Measurements from ENCODE around the gene KCNG2. TPM values are rescaled to one million over a fixed set of nuclear protein-coding genes. Genes with fewer than 3 reads are reported as not detected.

The KCNG2 gene
- total and polyA plus RNA-seq, 10 of the 15 experiments (the other 5 are each of a cell fraction or from before 2014, with no cell fraction given), result 0.20 to 0.23 TPM; not detected in 8

DNA sequence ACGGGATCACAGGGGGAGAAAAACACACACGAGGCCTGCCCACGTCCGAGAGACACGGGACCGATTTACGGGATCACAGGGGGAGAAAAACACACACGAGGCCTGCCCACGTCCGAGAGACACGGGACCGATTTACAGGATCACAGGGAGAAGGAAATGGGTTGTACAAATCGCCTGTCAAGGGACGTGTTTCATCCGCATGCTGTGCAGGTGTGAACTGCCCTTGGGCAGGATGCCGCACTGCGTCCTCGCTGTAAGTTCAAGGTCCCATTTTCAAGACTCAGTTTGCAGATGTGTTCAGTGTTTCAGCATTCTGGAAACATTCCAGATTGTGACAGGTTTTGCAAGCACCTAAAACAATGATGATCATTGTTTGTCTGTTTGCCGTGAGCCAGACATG lies 2.3 kb upstream of the KCNG2 start:
- Histone ChIP-seq H3K4me2 (ENCODE audit: control insufficient read depth, insufficient read depth) (no peak overlapping the region), H3K9me3 (replicated peaks; ENCODE audit: control insufficient read depth, insufficient read depth, low read length) (no peaks in the 10 kb centered on the region), H4K20me1 (ENCODE audit: control insufficient read depth, insufficient read depth) (no peaks in the 10 kb centered on the region), H3K4me3 (no peak overlapping the region), H3K79me2 (ENCODE audit: control insufficient read depth, insufficient read depth, low read length) (no peaks in the 10 kb centered on the region), H3K9ac (ENCODE audit: control insufficient read depth, insufficient read depth, low read length) (no peak overlapping the region), H2AFZ (ENCODE audit: control insufficient read depth, low read depth, low read length) (no peak overlapping the region), H3K27ac (ENCODE audit: control insufficient read depth, insufficient read depth) (no peak overlapping the region), H3K4me1 (ENCODE audit: control insufficient read depth, insufficient read depth, low read length) (no peaks in the 10 kb centered on the region), H3K36me3 (ENCODE audit: control insufficient read depth in 2 of 2, insufficient read depth in 2 of 2, low read length in 1 of 2) (no peaks in the 10 kb centered on the region), H3K27me3 (replicated peaks in 1 of 2; ENCODE audit: control insufficient read depth in 2 of 2, insufficient read depth in 2 of 2, low read length in 1 of 2) (peaks cover 0 to 6% of the 10 kb centered on the region in 2 experiments; a peak in 3 of 4 replicates)
- CTCF ChIA-PET, result no interaction called here
- in situ Hi-C loops (cut with MboI) (no loop called here), intact Hi-C loops (cut with micrococcal nuclease; ENCODE audit: unreplicated experiment) (loop anchor here (10.0 kb wide), 1 partner anchor 189 kb away; the partner anchor contains the start of gene TXNL4A)
- FAIRE-seq, result no peak
- no TSS peak for BruUV-seq (replicated peaks)
- 60% methylated on average over 19 of the region's 19 CpGs for WGBS (ENCODE audit: insufficient coverage, insufficient replicate concordance, low lambda C conversion rate, missing lambda C conversion rate)
- RAD21 ChIA-PET (ENCODE audit: unreplicated experiment), result no interaction called here
- POLR2A ChIA-PET, result no interaction called here
- DNase-seq (ENCODE audit: low read depth, low spot score), result no peak
- no peak for ATAC-seq
- SMC1A ChIA-PET (ENCODE audit: uncharacterized antibody, unreplicated experiment), result no interaction called here
- TF ChIP-seq, protein P1, sequence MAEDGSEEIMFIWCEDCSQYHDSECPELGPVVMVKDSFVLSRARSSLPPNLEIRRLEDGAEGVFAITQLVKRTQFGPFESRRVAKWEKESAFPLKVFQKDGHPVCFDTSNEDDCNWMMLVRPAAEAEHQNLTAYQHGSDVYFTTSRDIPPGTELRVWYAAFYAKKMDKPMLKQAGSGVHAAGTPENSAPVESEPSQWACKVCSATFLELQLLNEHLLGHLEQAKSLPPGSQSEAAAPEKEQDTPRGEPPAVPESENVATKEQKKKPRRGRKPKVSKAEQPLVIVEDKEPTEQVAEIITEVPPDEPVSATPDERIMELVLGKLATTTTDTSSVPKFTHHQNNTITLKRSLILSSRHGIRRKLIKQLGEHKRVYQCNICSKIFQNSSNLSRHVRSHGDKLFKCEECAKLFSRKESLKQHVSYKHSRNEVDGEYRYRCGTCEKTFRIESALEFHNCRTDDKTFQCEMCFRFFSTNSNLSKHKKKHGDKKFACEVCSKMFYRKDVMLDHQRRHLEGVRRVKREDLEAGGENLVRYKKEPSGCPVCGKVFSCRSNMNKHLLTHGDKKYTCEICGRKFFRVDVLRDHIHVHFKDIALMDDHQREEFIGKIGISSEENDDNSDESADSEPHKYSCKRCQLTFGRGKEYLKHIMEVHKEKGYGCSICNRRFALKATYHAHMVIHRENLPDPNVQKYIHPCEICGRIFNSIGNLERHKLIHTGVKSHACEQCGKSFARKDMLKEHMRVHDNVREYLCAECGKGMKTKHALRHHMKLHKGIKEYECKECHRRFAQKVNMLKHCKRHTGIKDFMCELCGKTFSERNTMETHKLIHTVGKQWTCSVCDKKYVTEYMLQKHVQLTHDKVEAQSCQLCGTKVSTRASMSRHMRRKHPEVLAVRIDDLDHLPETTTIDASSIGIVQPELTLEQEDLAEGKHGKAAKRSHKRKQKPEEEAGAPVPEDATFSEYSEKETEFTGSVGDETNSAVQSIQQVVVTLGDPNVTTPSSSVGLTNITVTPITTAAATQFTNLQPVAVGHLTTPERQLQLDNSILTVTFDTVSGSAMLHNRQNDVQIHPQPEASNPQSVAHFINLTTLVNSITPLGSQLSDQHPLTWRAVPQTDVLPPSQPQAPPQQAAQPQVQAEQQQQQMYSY (CRISPR knock-in tag; IDR thresholded peaks at IDR 0.05), result no peak
- TF ChIP-seq, protein P2, sequence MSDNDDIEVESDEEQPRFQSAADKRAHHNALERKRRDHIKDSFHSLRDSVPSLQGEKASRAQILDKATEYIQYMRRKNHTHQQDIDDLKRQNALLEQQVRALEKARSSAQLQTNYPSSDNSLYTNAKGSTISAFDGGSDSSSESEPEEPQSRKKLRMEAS (IDR thresholded peaks at IDR 0.05; ENCODE audit: low read depth, low read length), result no peak
- TF ChIP-seq HDAC2 (IDR thresholded peaks at IDR 0.05) (no peak), ZNF274 (IDR thresholded peaks at IDR 0.05; ENCODE audit: insufficient read depth, insufficient read length) (no peak), CREM (IDR thresholded peaks at IDR 0.05; ENCODE audit: low read depth) (no peak)

Measured in GM12878 (cell line).